Prostate gland (tissue), 2 donors: Measurements from ENCODE around the gene TTYH2. TPM values are rescaled to one million over a fixed set of nuclear protein-coding genes. Genes with fewer than 3 reads are reported as not detected.

ENCODE experiments used
- DNase-seq: peaks from one replicate; pipeline ENCODE4 v3.0.0-alpha.2; 2019; ENCODE audit warnings: low spot score
- H3K27ac ChIP-seq, 2 donors: fragments of 200-600 bp; sonication (generic); 2 replicates each; pipeline ENCODE4 v1.5.1; 2017 to 2019
- H3K27me3 ChIP-seq: fragments of 200-600 bp; sonication (generic); replicated peaks from 2 replicates; pipeline ENCODE4 v1.5.1; 2019; ENCODE audit not compliant: insufficient read depth
- H3K36me3 ChIP-seq, 2 donors: fragments of 200-600 bp; sonication (generic); 1 replicate in 1 of 2; 2 replicates in 1 of 2; pipeline versions ENCODE4 v1.5.1 to v1.8.1; 2017 to 2019
- H3K4me1 ChIP-seq: fragments of 200-600 bp; sonication (generic); replicated peaks from 2 replicates; pipeline ENCODE4 v1.5.1; 2019
- H3K4me3 ChIP-seq, 2 donors: fragments of 200-600 bp; sonication (generic); 2 replicates each; pipeline ENCODE4 v1.5.1; 2017 to 2019
- H3K9me3 ChIP-seq: fragments of 200-600 bp; sonication (generic); 2 replicates; pipeline ENCODE4 v1.5.1; 2017
- CTCF ChIP-seq, 4 experiments: fragments of 200-600 bp in 2 of 4; fragments of 450-650 bp in 2 of 4; sonication (generic) in 2 of 4; IDR thresholded peaks; 1 replicate in 3 of 4; 2 replicates in 1 of 4; pipeline ENCODE4 v1.5.1; 2016 to 2019; ENCODE audit warnings: antibody characterized with exemption in 4 of 4, mild to moderate bottlenecking in 2 of 4, moderate library complexity in 2 of 4
- POLR2A ChIP-seq: fragments of 450-650 bp; IDR thresholded peaks from one replicate; pipeline ENCODE4 v1.6.1; 2016; ENCODE audit warnings: antibody characterized with exemption, mild to moderate bottlenecking
- POLR2AphosphoS5 ChIP-seq: sonication (generic); formaldehyde crosslinking; IDR thresholded peaks from one replicate; pipeline ENCODE4 v1.6.1; 2017; ENCODE audit warnings: antibody characterized with exemption
- WGBS: methylation state at CpG from one replicate; pipeline ENCODE4 v1.1.5; 2018; 5-methylcytosine and 5-hydroxymethylcytosine counted together
- intact Hi-C: fragments of 100-400 bp; cut with DNase I; formaldehyde crosslinking; loops from one replicate; pipeline ENCODE4 v1.14.2; 2022
- total RNA-seq, 2 donors: library from RNA; depleted of rRNA; stranded (reverse); fragments of >200 nt; gene quantifications; one replicate each; pipeline ENCODE4 v1.1.0, GENCODE V29; 2016

Gene TTYH2
- total RNA-seq, 2 donors from 2014 or later = 7.7 to 43.3 TPM

DNA sequence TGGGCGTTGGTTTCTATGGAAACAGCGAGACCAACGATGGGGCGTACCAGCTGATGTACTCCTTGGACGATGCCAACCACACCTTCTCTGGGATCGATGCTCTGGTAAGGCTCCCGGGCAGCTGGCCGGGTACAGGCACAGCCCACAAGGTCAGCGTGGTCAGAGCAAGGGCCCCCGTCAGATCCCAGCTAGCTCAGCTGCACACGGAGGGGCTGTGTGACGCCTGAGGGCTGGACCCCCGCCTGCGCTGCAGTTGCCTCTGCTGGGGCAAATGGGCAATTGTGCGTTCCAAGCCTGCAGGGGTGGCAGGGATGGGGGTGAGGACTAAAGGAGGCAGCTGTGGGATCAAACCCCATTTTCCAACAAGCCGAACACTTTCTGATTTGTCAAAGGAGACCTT lies 17.5 kb downstream of the TTYH2 start:
- Histone ChIP-seq H3K9me3 (no peaks in the 10 kb centered on the region), H3K4me3 (no peak overlapping the region), H3K27me3 (no peaks in the 10 kb centered on the region), H3K27ac (no peak overlapping the region), H3K4me1 (no peaks in the 10 kb centered on the region), H3K36me3 (no peaks in the 10 kb centered on the region)
- no peak for TF ChIP-seq CTCF (IDR thresholded peaks at IDR 0.05)
- no peak for TF ChIP-seq POLR2AphosphoS5
- TF ChIP-seq POLR2A = no peak
- intact Hi-C loops = no loop called here
- DNase-seq = no peak
- WGBS = 94% methylated on average over 16 of the region's 16 CpGs

- no peak for TF ChIP-seq POLR2AphosphoS5
- TF ChIP-seq CTCF (IDR thresholded peaks at IDR 0.05) = no peak
- TF ChIP-seq POLR2A = no peak
These were observed 18.8 kb downstream of the TTYH2 start for GRCh38 chr17:74231928-74232907.

DNA sequence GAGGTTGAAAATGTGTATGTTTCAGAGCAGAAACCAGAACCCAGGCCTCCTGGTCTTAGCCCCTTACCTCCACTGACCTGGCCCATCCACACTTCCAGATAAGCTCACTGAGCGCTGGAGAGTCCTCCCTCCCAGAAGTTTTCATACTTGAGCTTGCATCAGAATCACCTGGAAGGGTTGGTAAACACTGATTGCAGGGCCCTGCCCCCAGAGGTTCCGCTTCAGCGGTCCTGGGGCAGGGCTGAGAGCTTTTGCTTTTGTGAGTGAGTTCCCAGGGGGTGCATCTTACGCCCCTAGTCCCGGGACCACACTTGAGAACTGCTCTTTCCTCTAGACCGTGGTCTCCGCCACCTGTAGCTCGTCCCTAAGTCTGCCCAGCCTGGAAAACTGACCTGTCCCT lies 20.6 kb downstream of the TTYH2 start:
- DNase-seq = no peak
- Histone ChIP-seq H3K36me3 (no peaks in the 10 kb centered on the region), H3K9me3 (no peaks in the 10 kb centered on the region), H3K27ac (no peak overlapping the region), H3K4me1 (no peaks in the 10 kb centered on the region), H3K4me3 (no peak overlapping the region), H3K27me3 (no peaks in the 10 kb centered on the region)
- WGBS = 91% methylated on average over 8 of the region's 8 CpGs
- no peak for TF ChIP-seq CTCF (IDR thresholded peaks at IDR 0.05)
- TF ChIP-seq POLR2AphosphoS5 = no peak
- no peak for TF ChIP-seq POLR2A
- intact Hi-C loops = no loop called here

More at GRCh38 chr17:74231928-74232907, 18.8 kb downstream of the TTYH2 start:
- WGBS = 81% methylated on average over 16 of the region's 17 CpGs
- no peaks in the 10 kb centered on the region for H3K4me1 ChIP-seq
- intact Hi-C loops = no loop called here
- H3K9me3 ChIP-seq = no peaks in the 10 kb centered on the region
- DNase-seq = no peak
- H3K27ac ChIP-seq = no peak overlapping the region
- no peaks in the 10 kb centered on the region for H3K36me3 ChIP-seq
- no peak overlapping the region for H3K4me3 ChIP-seq
- H3K27me3 ChIP-seq = no peaks in the 10 kb centered on the region

GRCh38 chr17:74234486-74234885 lies 21.1 kb downstream of the TTYH2 start:
- Histone ChIP-seq H3K27me3 (no peaks in the 10 kb centered on the region), H3K36me3 (no peaks in the 10 kb centered on the region), H3K4me1 (no peaks in the 10 kb centered on the region), H3K9me3 (no peaks in the 10 kb centered on the region), H3K4me3 (no peak overlapping the region), H3K27ac (no peak overlapping the region)
- no peak for DNase-seq
- 100% methylated on average over 1 of the region's 1 CpG for WGBS
- TF ChIP-seq POLR2A (no peak), CTCF (IDR thresholded peaks at IDR 0.05) (no peak), POLR2AphosphoS5 (no peak)
- intact Hi-C loops = no loop called here
